DOHH2 (cell line): ENCODE measurements around the gene EPHA2.

Experiments used
- H3F3A ChIP-seq: fragments of 200-600 bp; sonication (generic), shearing (Covaris generic); 2 replicates; pipeline ENCODE4 v1.6.0; 2016; ENCODE audit warnings: antibody characterized with exemption, mild to moderate bottlenecking; ENCODE audit not compliant: control insufficient read depth, insufficient read depth
- H3K27ac ChIP-seq: fragments of 200-600 bp; sonication (generic); 2 replicates; pipeline ENCODE4 v1.5.1; 2014; ENCODE audit warnings: low read depth, mild to moderate bottlenecking, low read length, moderate library complexity
- H3K27me3 ChIP-seq: fragments of 200-600 bp; sonication (generic); 2 replicates; pipeline ENCODE4 v1.6.1; 2014; ENCODE audit warnings: mild to moderate bottlenecking, low read length, mixed read lengths; ENCODE audit not compliant: control insufficient read depth
- H3K36me3 ChIP-seq: fragments of 200-600 bp; sonication (generic); 2 replicates; pipeline ENCODE4 v1.6.1; 2014; ENCODE audit warnings: mild to moderate bottlenecking, low read length, moderate library complexity, mixed read lengths; ENCODE audit not compliant: control insufficient read depth
- H3K4me1 ChIP-seq: fragments of 200-600 bp; sonication (generic); 2 replicates; pipeline ENCODE4 v1.6.1; 2014; ENCODE audit warnings: mild to moderate bottlenecking, low read length, mixed read lengths; ENCODE audit not compliant: control insufficient read depth
- H3K4me2 ChIP-seq: fragments of 200-600 bp; sonication (generic); 2 replicates; pipeline ENCODE4 v1.6.0; 2014; ENCODE audit warnings: mild to moderate bottlenecking, low read length, moderate library complexity
- H3K4me3 ChIP-seq: fragments of 200-600 bp; sonication (generic); 2 replicates; pipeline ENCODE4 v1.5.1; 2014; ENCODE audit warnings: mild to moderate bottlenecking, low read length, mixed read lengths
- H3K79me2 ChIP-seq: fragments of 200-600 bp; sonication (generic); 2 replicates; pipeline ENCODE4 v1.6.1; 2014; ENCODE audit warnings: mild to moderate bottlenecking, low read length, mixed read lengths; ENCODE audit not compliant: control insufficient read depth
- H3K9me2 ChIP-seq: fragments of 200-600 bp; sonication (generic); replicated peaks from 2 replicates; pipeline ENCODE4 v1.6.1; 2014; ENCODE audit warnings: mild to moderate bottlenecking, low read length, mixed read lengths; ENCODE audit not compliant: control insufficient read depth
- H3K9me3 ChIP-seq: fragments of 200-600 bp; sonication (generic); 2 replicates; pipeline ENCODE4 v1.6.1; 2014; ENCODE audit warnings: antibody characterized with exemption, low read length, mixed read lengths; ENCODE audit not compliant: control insufficient read depth, insufficient read depth
- H4K20me1 ChIP-seq: fragments of 200-600 bp; sonication (generic); 2 replicates; pipeline ENCODE4 v1.6.0; 2014; ENCODE audit warnings: low read depth, mild to moderate bottlenecking, antibody characterized with exemption, low read length, moderate library complexity; ENCODE audit not compliant: control insufficient read depth, insufficient read depth
- CTCF ChIP-seq: fragments of 200-600 bp; sonication (generic); IDR thresholded peaks from one replicate; pipeline ENCODE4 v1.5.1; 2014; ENCODE audit warnings: antibody characterized with exemption, mild to moderate bottlenecking, low read depth, low read length; ENCODE audit not compliant: poor library complexity, severe bottlenecking
- EZH2phosphoT487 ChIP-seq: fragments of 200-600 bp; sonication (generic); IDR thresholded peaks from 2 replicates; pipeline ENCODE4 v1.6.1; 2017; ENCODE audit warnings: borderline replicate concordance, mild to moderate bottlenecking, antibody characterized with exemption, low read length, moderate library complexity, mixed read lengths

Gene EPHA2

GRCh38 chr1:16148329-16149092 lies 7.4 kb downstream of the EPHA2 start:
- H3K79me2 ChIP-seq = no peaks in the 10 kb centered on the region
- no peaks in the 10 kb centered on the region for H3F3A ChIP-seq
- no peaks in the 10 kb centered on the region for H3K4me1 ChIP-seq
- H3K36me3 ChIP-seq = no peaks in the 10 kb centered on the region
- no peak overlapping the region for H3K27ac ChIP-seq
- H3K9me2 ChIP-seq = no peaks in the 10 kb centered on the region
- no peak overlapping the region for H3K4me3 ChIP-seq
- H4K20me1 ChIP-seq = no peaks in the 10 kb centered on the region
- no peak for TF ChIP-seq CTCF
- no peak for TF ChIP-seq EZH2phosphoT487
- H3K9me3 ChIP-seq = no peaks in the 10 kb centered on the region
- peaks cover 6% of the 10 kb centered on the region; the same call in 1 of the 2 replicates for H3K27me3 ChIP-seq
- no peak overlapping the region for H3K4me2 ChIP-seq

GRCh38 chr1:16147156-16147926 lies 8.5 kb downstream of the EPHA2 start:
- Histone ChIP-seq H3K79me2 (no peaks in the 10 kb centered on the region), H3K4me3 (no peak overlapping the region), H3K9me3 (no peaks in the 10 kb centered on the region), H3K36me3 (no peaks in the 10 kb centered on the region), H3K4me2 (no peak overlapping the region), H3K27me3 (peaks cover 2% of the 10 kb centered on the region; the same call in 1 of the 2 replicates), H3F3A (no peaks in the 10 kb centered on the region), H3K9me2 (no peaks in the 10 kb centered on the region), H3K4me1 (no peaks in the 10 kb centered on the region), H3K27ac (no peak overlapping the region), H4K20me1 (no peaks in the 10 kb centered on the region)
- TF ChIP-seq CTCF (no peak), EZH2phosphoT487 (no peak)

- H3K4me1 ChIP-seq = no peaks in the 10 kb centered on the region
- H4K20me1 ChIP-seq = no peaks in the 10 kb centered on the region
- TF ChIP-seq EZH2phosphoT487 (no peak), CTCF (no peak)
- H3F3A ChIP-seq = no peaks in the 10 kb centered on the region
- no peaks in the 10 kb centered on the region for H3K36me3 ChIP-seq
- H3K27ac ChIP-seq = no peak overlapping the region
- H3K9me2 ChIP-seq = no peaks in the 10 kb centered on the region
- no peaks in the 10 kb centered on the region for H3K9me3 ChIP-seq
- no peak overlapping the region for H3K4me2 ChIP-seq
- H3K4me3 ChIP-seq = no peak overlapping the region
- H3K79me2 ChIP-seq = no peaks in the 10 kb centered on the region
- peaks cover 7% of the 10 kb centered on the region; the same call in 1 of the 2 replicates for H3K27me3 ChIP-seq
Measured at GRCh38 chr1:16146279-16147155, 9.4 kb downstream of the EPHA2 start.
